ENCODE data around the gene AKNAD1. TPM values are rescaled to one million over a fixed set of nuclear protein-coding genes. Genes with fewer than 3 reads are reported as not detected.

AKNAD1 gene
- total RNA-seq, 1 donor from 2014 or later, result not detected

DNA sequence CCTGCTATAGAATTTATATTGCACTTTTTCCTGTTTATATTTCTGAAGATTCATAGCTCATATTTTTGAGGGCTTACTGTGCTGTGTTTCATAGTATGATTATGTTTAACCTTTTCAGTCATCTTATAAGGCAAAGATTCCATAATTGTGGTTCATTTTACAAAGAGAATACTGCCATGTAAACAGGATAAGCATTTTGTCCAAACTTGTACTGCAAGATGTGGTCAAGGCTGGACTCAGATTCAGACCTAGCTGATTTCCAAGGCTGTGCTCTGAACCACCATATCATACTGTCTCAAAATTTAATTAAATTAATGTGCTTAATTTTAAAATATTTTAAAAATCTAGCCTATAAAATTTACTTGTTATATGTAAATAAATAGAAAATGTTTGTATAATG lies 79.1 kb downstream of the AKNAD1 start:
- no peak for DNase-seq
- intact Hi-C loops (cut with micrococcal nuclease), result no loop called here
- peaks cover 49% of the 10 kb centered on the region for H3K36me3 Mint-ChIP-seq (ENCODE audit: low read depth)
- H3K4me3 Mint-ChIP-seq, result no peak overlapping the region
- H3K9me3 Mint-ChIP-seq, result no peaks in the 10 kb centered on the region
- H3K4me1 Mint-ChIP-seq, result no peaks in the 10 kb centered on the region
- no peaks in the 10 kb centered on the region for H3K27me3 Mint-ChIP-seq
- no peak overlapping the region for H3K27ac Mint-ChIP-seq

DNA sequence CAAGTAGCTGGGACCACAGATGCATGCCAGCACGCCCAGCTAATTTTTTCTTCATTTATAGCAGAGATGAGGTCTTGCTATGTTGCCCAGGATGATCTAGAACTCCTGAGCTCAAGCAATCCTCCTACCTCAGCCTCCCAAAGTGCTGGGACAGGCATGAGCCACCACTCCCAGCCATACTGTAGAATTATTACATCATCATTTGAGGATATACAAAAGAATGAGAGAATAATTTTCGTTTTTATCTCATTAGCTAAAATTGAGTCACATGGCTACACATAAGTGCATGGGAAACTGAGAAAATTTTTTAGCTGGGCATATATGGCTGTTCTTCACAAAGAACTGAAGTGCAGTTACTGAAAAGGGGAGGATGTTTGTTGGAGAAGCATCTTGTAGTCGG lies 89.2 kb downstream of the AKNAD1 start:
- H3K27me3 Mint-ChIP-seq, result no peaks in the 10 kb centered on the region
- no peak overlapping the region for H3K4me3 Mint-ChIP-seq
- peaks cover 2% of the 10 kb centered on the region for H3K4me1 Mint-ChIP-seq
- no peaks in the 10 kb centered on the region for H3K9me3 Mint-ChIP-seq
- intact Hi-C loops (cut with micrococcal nuclease), result loop anchor here (2.0 kb wide), 1 partner anchor 19 kb away; no protein-coding TSS in a partner anchor
- H3K27ac Mint-ChIP-seq, result no peak overlapping the region
- no peak for DNase-seq
- peaks cover 30% of the 10 kb centered on the region for H3K36me3 Mint-ChIP-seq (ENCODE audit: low read depth)

GRCh38 chr1:108767115-108767514 lies 89.8 kb downstream of the AKNAD1 start:
- H3K9me3 Mint-ChIP-seq, result no peaks in the 10 kb centered on the region
- no peak overlapping the region for H3K27ac Mint-ChIP-seq
- DNase-seq, result no peak
- intact Hi-C loops (cut with micrococcal nuclease), result loop anchor here (2.0 kb wide), 1 partner anchor 20 kb away; no protein-coding TSS in a partner anchor
- H3K4me1 Mint-ChIP-seq, result peaks cover 2% of the 10 kb centered on the region
- peaks cover 33% of the 10 kb centered on the region for H3K36me3 Mint-ChIP-seq (ENCODE audit: low read depth)
- H3K4me3 Mint-ChIP-seq, result no peak overlapping the region
- no peaks in the 10 kb centered on the region for H3K27me3 Mint-ChIP-seq

Other genes starting within 250 kb of the AKNAD1 start
- gene HENMT1, start 196.0 kb downstream of the AKNAD1 start, total RNA-seq, result 17.5 and 17.7 TPM in 2 replicates
- gene PRPF38B, start 164.8 kb downstream of the AKNAD1 start, total RNA-seq, result 89.2 and 90.3 TPM in 2 replicates
- not detected in 2 replicates for gene FNDC7, start 144.2 kb downstream of the AKNAD1 start, total RNA-seq
- gene STXBP3, start 110.4 kb downstream of the AKNAD1 start, total RNA-seq, result 41.1 and 48.9 TPM in 2 replicates
- 9.7 TPM in 2 replicates for gene GPSM2, start 19.9 kb upstream of the AKNAD1 start, total RNA-seq
- gene CLCC1, start 106.4 kb upstream of the AKNAD1 start, total RNA-seq, result 21.5 and 26.2 TPM in 2 replicates
- 11.8 and 14.0 TPM in 2 replicates for gene WDR47, start 185.0 kb upstream of the AKNAD1 start, total RNA-seq
- gene TAF13, start 218.9 kb upstream of the AKNAD1 start, total RNA-seq, result 24.9 and 31.7 TPM in 2 replicates
- gene TMEM167B, start 233.7 kb upstream of the AKNAD1 start, total RNA-seq, result 26.7 and 29.2 TPM in 2 replicates